HCT116 (cell line): ENCODE data around the gene MRFAP1. TPM values are rescaled to one million over a fixed set of nuclear protein-coding genes. Genes with fewer than 3 reads are reported as not detected.

Source experiments
- ATAC-seq: fragments of 200-7000 bp; cut with Tn5 transposase; 2 replicates; pipeline ENCODE4 v1.9.1; 2020; ENCODE audit warnings: mild to moderate bottlenecking, moderate library complexity
- BruUV-seq: library from RNA; stranded (reverse); fragments of 400-500 nt; replicated peaks from 2 replicates; lab custom pipeline; 2021; lab: Mats Ljungman, UMichigan
- CTCF ChIA-PET: fragments of 300-600 bp; sonication (Branson Sonifier 250); formaldehyde crosslinking; loops from one replicate; lab custom pipeline; 2021; ENCODE audit warnings: antibody characterized with exemption; lab: Charles Lee
- POLR2A ChIA-PET: fragments of 300-600, 350-600 bp; sonication (Branson Sonifier 250); formaldehyde crosslinking; loops from one replicate; lab custom pipeline; 2021; ENCODE audit warnings: antibody characterized with exemption; lab: Charles Lee
- RAD21 ChIA-PET, 2 experiments: fragments of 300-600 bp; sonication (Branson Sonifier 250); formaldehyde crosslinking; loops; one replicate each; lab custom pipeline; 2023; ENCODE audit warnings: low total read pairs in 2 of 2; ENCODE audit not compliant: uncharacterized antibody in 2 of 2, unreplicated experiment in 2 of 2, low non-redundant PET in 1 of 2; lab: Charles Lee
- DNase-seq: peaks from one replicate; pipeline ENCODE4 v3.0.0-alpha.2; 2010; ENCODE audit warnings: low read depth, low spot score
- H2AFZ ChIP-seq: fragments of 200-600 bp; shearing (Covaris generic), sonication (generic); 2 replicates; pipeline ENCODE4 v1.6.1; 2017; ENCODE audit warnings: low read depth, mixed run types, mixed read lengths, antibody characterized with exemption, low read length; ENCODE audit not compliant: poor library complexity, severe bottlenecking
- H3K27ac ChIP-seq: 2 replicates; pipeline ENCODE4 v1.5.1; 2012; ENCODE audit warnings: low read depth, low read length
- H3K27me3 ChIP-seq: fragments of 200-600 bp; sonication (generic); 2 replicates; pipeline ENCODE4 v1.6.1; 2016; ENCODE audit warnings: mixed run types, low read length, mixed read lengths; ENCODE audit not compliant: insufficient read depth
- H3K36me3 ChIP-seq, 2 experiments: fragments of 200-500 bp in 1 of 2; fragments of 200-600 bp in 1 of 2; sonication (Bioruptor generic) in 1 of 2; sonication (generic) in 1 of 2; 2 replicates each; pipeline versions ENCODE4 v1.5.1 to v1.6.1; 2014 to 2016; ENCODE audit warnings: low read length in 2 of 2, inconsistent platforms in 1 of 2, mixed read lengths in 1 of 2, mixed run types in 1 of 2; ENCODE audit not compliant: insufficient read depth in 2 of 2, control insufficient read depth in 1 of 2
- H3K4me1 ChIP-seq, 2 experiments: fragments of 200-600 bp in 1 of 2; sonication (generic) in 1 of 2; 2 replicates each; pipeline versions ENCODE4 v1.5.1 to v1.6.1; 2012 to 2017; ENCODE audit warnings: low read length in 2 of 2, inconsistent platforms in 1 of 2, mild to moderate bottlenecking in 1 of 2, mixed read lengths in 1 of 2, mixed run types in 1 of 2, moderate library complexity in 1 of 2; ENCODE audit not compliant: insufficient read depth in 2 of 2, control insufficient read depth in 1 of 2
- H3K4me2 ChIP-seq: fragments of 200-600 bp; sonication (generic); 2 replicates; pipeline ENCODE4 v1.6.1; 2017; ENCODE audit warnings: mixed run types, low read length, mixed read lengths
- H3K4me3 ChIP-seq, 2 experiments: fragments of 200-600 bp in 1 of 2; sonication (generic) in 1 of 2; replicated peaks in 1 of 2; 2 replicates each; pipeline ENCODE4 v1.5.1; 2011 to 2016; ENCODE audit warnings: low read length in 2 of 2, control low read depth in 1 of 2, low read depth in 1 of 2, mild to moderate bottlenecking in 1 of 2, mixed read lengths in 1 of 2, mixed run types in 1 of 2
- H3K79me2 ChIP-seq: fragments of 200-600 bp; sonication (generic); 2 replicates; pipeline ENCODE4 v1.6.1; 2017; ENCODE audit warnings: mild to moderate bottlenecking, mixed run types, low read length, moderate library complexity, mixed read lengths; ENCODE audit not compliant: insufficient read depth
- H3K9ac ChIP-seq: fragments of 200-600 bp; sonication (generic); 2 replicates; pipeline ENCODE4 v1.6.1; 2016; ENCODE audit warnings: low read length, mixed read lengths
- H3K9me2 ChIP-seq: fragments of 200-600 bp; sonication (generic), shearing (Covaris generic); 2 replicates; pipeline ENCODE4 v1.6.1; 2017; ENCODE audit warnings: mixed run types, mild to moderate bottlenecking, moderate library complexity; ENCODE audit not compliant: insufficient read depth
- H3K9me3 ChIP-seq, 2 experiments: fragments of 200-500 bp in 1 of 2; fragments of 200-600 bp in 1 of 2; sonication (Bioruptor generic) in 1 of 2; sonication (generic) in 1 of 2; 2 replicates each; pipeline ENCODE4 v1.6.1; 2014 to 2017; ENCODE audit warnings: low read length in 2 of 2, mixed read lengths in 2 of 2, inconsistent platforms in 1 of 2, low read depth in 1 of 2, mild to moderate bottlenecking in 1 of 2, mixed run types in 1 of 2, moderate library complexity in 1 of 2; ENCODE audit not compliant: control insufficient read depth in 1 of 2, insufficient read depth in 1 of 2
- H4K20me1 ChIP-seq: fragments of 200-600 bp; sonication (generic), shearing (Covaris generic); 2 replicates; pipeline ENCODE4 v1.6.1; 2017; ENCODE audit warnings: mixed run types, mild to moderate bottlenecking, moderate library complexity; ENCODE audit not compliant: insufficient read depth
- CBX3 ChIP-seq: IDR thresholded peaks from 2 replicates; pipeline ENCODE4 v1.6.1; 2012; ENCODE audit warnings: low read depth
- CEBPB ChIP-seq: IDR thresholded peaks from 2 replicates; pipeline ENCODE4 v1.6.1; 2012; ENCODE audit warnings: low read depth
- CTCF ChIP-seq, 3 experiments: fragments of 200-600 bp in 1 of 3; sonication (generic) in 1 of 3; IDR thresholded peaks in 2 of 3; conservative IDR thresholded peaks in 1 of 3; 2 replicates each; pipeline ENCODE4 v1.5.1; 2012 to 2017; ENCODE audit warnings: low read depth in 2 of 3, low read length in 2 of 3, antibody characterized with exemption in 1 of 3, borderline replicate concordance in 1 of 3, control low read depth in 1 of 3, mild to moderate bottlenecking in 1 of 3, mixed read lengths in 1 of 3, mixed run types in 1 of 3, moderate library complexity in 1 of 3; ENCODE audit not compliant: insufficient read depth in 1 of 3
- EGR1 ChIP-seq: IDR thresholded peaks from 2 replicates; pipeline ENCODE4 v1.6.1; 2012; ENCODE audit warnings: low read depth
- EZH2 ChIP-seq: fragments of 200-600 bp; sonication (generic); IDR thresholded peaks from 2 replicates; pipeline ENCODE4 v1.6.1; 2017; ENCODE audit warnings: antibody characterized with exemption, mixed run types
- EZH2phosphoT487 ChIP-seq: fragments of 200-600 bp; IDR thresholded peaks from 2 replicates; pipeline ENCODE4 v1.6.1; 2018; ENCODE audit warnings: antibody characterized with exemption, borderline replicate concordance
- FOSL1 ChIP-seq: IDR thresholded peaks from 2 replicates; pipeline ENCODE4 v1.6.1; 2012; ENCODE audit warnings: low read depth
- POLR2AphosphoS5 ChIP-seq: IDR thresholded peaks from 2 replicates; pipeline ENCODE4 v1.6.1; 2011; ENCODE audit warnings: mild to moderate bottlenecking, low read depth, low read length, moderate library complexity
- RAD21 ChIP-seq: IDR thresholded peaks from 2 replicates; pipeline ENCODE4 v1.6.1; 2012; ENCODE audit warnings: low read depth, mild to moderate bottlenecking
- SIN3A ChIP-seq: IDR thresholded peaks from 2 replicates; pipeline ENCODE4 v1.6.1; 2012; ENCODE audit warnings: low read depth
- SP1 ChIP-seq: IDR thresholded peaks from 2 replicates; pipeline ENCODE4 v1.6.1; 2012; ENCODE audit warnings: low read depth
- SRF ChIP-seq: IDR thresholded peaks from 2 replicates; pipeline ENCODE4 v1.6.1; 2012; ENCODE audit warnings: low read depth
- TCF7L2 ChIP-seq: IDR thresholded peaks from 2 replicates; pipeline ENCODE4 v1.7.0; 2011; ENCODE audit warnings: borderline replicate concordance, inconsistent platforms; ENCODE audit not compliant: insufficient read depth, insufficient read length; ENCODE audit errors: extremely low read depth
- YY1 ChIP-seq: IDR thresholded peaks from 2 replicates; pipeline ENCODE4 v1.6.1; 2011; ENCODE audit warnings: low read length, low read depth, moderate library complexity, mild to moderate bottlenecking; ENCODE audit not compliant: insufficient replicate concordance; ENCODE audit errors: extremely low read depth
- ZFX ChIP-seq: fragments of 450-650 bp; IDR thresholded peaks from 2 replicates; pipeline ENCODE4 v1.6.1; 2017
- ZNF274 ChIP-seq: fragments of 200-500 bp; sonication (Bioruptor generic); IDR thresholded peaks from 2 replicates; pipeline ENCODE4 v1.6.1; 2014; ENCODE audit warnings: mild to moderate bottlenecking, low read depth, low read length, inconsistent platforms
- intact Hi-C: fragments of 100-400 bp; cut with micrococcal nuclease; formaldehyde crosslinking; loops from 2 replicates; pipeline ENCODE4 v1.10.0; 2022
- total RNA-seq: library from RNA; stranded (reverse); gene quantifications from one replicate; pipeline ENCODE4 v1.2.1, GENCODE V29; 2021; ENCODE audit not compliant: unreplicated experiment
- TF ChIP-seq, protein P1 (sequence below): IDR thresholded peaks from 2 replicates; pipeline ENCODE4 v1.6.1; 2011; ENCODE audit warnings: mild to moderate bottlenecking, low read length, moderate library complexity; ENCODE audit not compliant: insufficient replicate concordance; ENCODE audit errors: extremely low read depth
- TF ChIP-seq, protein P2 (sequence below): IDR thresholded peaks from 2 replicates; pipeline ENCODE4 v1.6.1; 2012

Gene MRFAP1
- total RNA-seq, 1 experiment from 2014 or later = 313 TPM

DNA sequence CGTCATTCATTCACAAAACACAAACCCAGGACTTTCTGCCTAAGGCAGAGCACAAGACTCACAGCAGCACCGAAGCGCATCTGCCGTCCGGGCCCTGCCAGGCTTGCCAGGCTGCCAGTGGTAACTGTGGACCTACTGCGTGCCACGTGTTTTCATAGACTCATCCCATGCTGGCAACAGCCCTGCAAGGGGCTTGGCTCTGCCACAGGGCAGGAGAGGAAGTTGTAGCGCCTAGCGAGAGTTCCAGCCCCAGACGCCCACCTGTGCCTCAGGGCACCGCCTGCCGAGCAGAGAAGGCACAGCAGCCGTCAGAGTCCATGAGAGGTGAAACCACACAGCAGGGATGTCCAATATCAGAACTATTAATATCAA, 18.9 kb upstream of the MRFAP1 start:
- intact Hi-C loops = no loop called here
- no TSS peak for BruUV-seq
- TF ChIP-seq CEBPB (no peak), EGR1 (no peak), SP1 (no peak), ZNF274 (no peak), POLR2AphosphoS5 (no peak), EZH2phosphoT487 (no peak), SIN3A (no peak), YY1 (no peak), ZFX (no peak), CBX3 (no peak), EZH2 (no peak), RAD21 (no peak), FOSL1 (no peak), CTCF (IDR thresholded peaks at IDR 0.05 in 2 of 3, conservative IDR thresholded peaks at IDR 0.05 in 1 of 3; ENCODE audit: borderline replicate concordance in 1 of 3, insufficient read depth in 1 of 3, low read depth in 2 of 3, low read length in 2 of 3) (no peak), SRF (no peak), TCF7L2 (no peak)
- TF ChIP-seq, protein P1, sequence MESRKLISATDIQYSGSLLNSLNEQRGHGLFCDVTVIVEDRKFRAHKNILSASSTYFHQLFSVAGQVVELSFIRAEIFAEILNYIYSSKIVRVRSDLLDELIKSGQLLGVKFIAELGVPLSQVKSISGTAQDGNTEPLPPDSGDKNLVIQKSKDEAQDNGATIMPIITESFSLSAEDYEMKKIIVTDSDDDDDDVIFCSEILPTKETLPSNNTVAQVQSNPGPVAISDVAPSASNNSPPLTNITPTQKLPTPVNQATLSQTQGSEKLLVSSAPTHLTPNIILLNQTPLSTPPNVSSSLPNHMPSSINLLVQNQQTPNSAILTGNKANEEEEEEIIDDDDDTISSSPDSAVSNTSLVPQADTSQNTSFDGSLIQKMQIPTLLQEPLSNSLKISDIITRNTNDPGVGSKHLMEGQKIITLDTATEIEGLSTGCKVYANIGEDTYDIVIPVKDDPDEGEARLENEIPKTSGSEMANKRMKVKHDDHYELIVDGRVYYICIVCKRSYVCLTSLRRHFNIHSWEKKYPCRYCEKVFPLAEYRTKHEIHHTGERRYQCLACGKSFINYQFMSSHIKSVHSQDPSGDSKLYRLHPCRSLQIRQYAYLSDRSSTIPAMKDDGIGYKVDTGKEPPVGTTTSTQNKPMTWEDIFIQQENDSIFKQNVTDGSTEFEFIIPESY = no peak
- TF ChIP-seq, protein P2, sequence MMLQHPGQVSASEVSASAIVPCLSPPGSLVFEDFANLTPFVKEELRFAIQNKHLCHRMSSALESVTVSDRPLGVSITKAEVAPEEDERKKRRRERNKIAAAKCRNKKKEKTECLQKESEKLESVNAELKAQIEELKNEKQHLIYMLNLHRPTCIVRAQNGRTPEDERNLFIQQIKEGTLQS = no peak
- TF ChIP-seq, all 23 proteins: peak for 0
- POLR2A ChIA-PET = no interaction called here
- H3K79me2 ChIP-seq = no peaks in the 10 kb centered on the region
- no peak for ATAC-seq
- no peak overlapping the region for H3K27ac ChIP-seq
- no peak overlapping the region for H2AFZ ChIP-seq
- H3K4me2 ChIP-seq = no peak overlapping the region
- H3K36me3 ChIP-seq = 0 out of 4 replicates have a peak, but pooled peaks cover 0 to 3% of the 10 kb centered on the region in 2 experiments
- H3K4me3 ChIP-seq = no peak overlapping the region
- DNase-seq = no peak
- no peaks in the 10 kb centered on the region for H3K4me1 ChIP-seq
- H3K9ac ChIP-seq = no peak overlapping the region
- CTCF ChIA-PET = no interaction called here
- no peaks in the 10 kb centered on the region for H4K20me1 ChIP-seq
- no peaks in the 10 kb centered on the region for H3K9me2 ChIP-seq
- RAD21 ChIA-PET = no interaction called here
- no peaks in the 10 kb centered on the region for H3K9me3 ChIP-seq
- no peaks in the 10 kb centered on the region for H3K27me3 ChIP-seq
